Measurements from ENCODE around the gene PTP4A2.

- TF ChIP-seq RXRA (IDR thresholded peaks at IDR 0.05; ENCODE audit: insufficient read depth, low read depth, low read length) (no peak), SP1 (IDR thresholded peaks at IDR 0.05; ENCODE audit: low read depth, low read length) (no peak), CTCF (IDR thresholded peaks at IDR 0.05; ENCODE audit: control extremely low read depth in 1 of 3, insufficient read depth in 1 of 3, low read depth in 1 of 3, low read length in 3 of 3) (no peak), HDAC2 (IDR thresholded peaks at IDR 0.05; ENCODE audit: borderline replicate concordance in 1 of 2, low read depth in 2 of 2, low read length in 2 of 2) (no peak; a peak in 1 of 4 replicates), CHD1 (IDR thresholded peaks at IDR 0.05; ENCODE audit: low read depth, low read length) (no peak), EZH2 (IDR thresholded peaks at IDR 0.05; ENCODE audit: low read depth, low read length, severe bottlenecking) (no peak)
- TF ChIP-seq, protein P1, sequence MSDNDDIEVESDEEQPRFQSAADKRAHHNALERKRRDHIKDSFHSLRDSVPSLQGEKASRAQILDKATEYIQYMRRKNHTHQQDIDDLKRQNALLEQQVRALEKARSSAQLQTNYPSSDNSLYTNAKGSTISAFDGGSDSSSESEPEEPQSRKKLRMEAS (IDR thresholded peaks at IDR 0.05): peak; percentile 12; the same call in 1 of the 2 replicates
These were observed 626 bp downstream of the PTP4A2 start for GRCh38 chr1:31937300-31938183.
